ENCODE data around the gene PLEKHH1. TPM values are rescaled to one million over a fixed set of nuclear protein-coding genes. Genes with fewer than 3 reads are reported as not detected.
A peak's percentile ranks its signal among the peaks of the same experiment; 100 is the strongest.

PLEKHH1 gene
- total and polyA plus RNA-seq, 9 of the 15 experiments (the other 6 are each of a cell fraction or from before 2014, with no cell fraction given) = 0.76 to 5.9 (median 2.9) TPM

DNA sequence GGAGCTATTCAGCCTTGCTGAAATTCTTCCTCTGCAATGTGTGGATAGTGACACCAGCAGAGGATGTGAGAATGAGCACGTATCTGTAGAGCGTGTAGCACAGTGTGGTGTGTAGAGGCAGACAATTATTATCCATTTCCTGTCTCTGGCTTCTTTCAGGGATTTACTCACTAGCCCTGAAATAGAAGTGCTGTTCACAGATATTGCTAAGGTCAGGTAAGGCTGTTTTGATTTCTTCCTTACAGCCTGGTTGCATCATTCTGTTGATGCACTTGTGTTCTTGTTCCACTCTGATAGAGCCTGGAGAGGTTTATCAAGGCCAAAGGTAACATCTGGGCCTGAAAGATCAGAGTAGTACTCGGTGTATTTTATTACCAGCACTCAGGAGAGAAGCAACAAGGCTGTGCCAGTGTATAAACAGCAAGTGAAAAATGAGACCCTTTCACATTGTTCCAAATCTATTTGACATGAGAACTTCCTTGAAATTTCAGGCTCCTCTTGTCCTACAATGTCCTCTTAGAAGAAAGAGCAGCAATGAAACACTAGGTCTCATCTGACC lies 103.3 kb downstream of the PLEKHH1 start (continued):
- TF ChIP-seq, protein P1, sequence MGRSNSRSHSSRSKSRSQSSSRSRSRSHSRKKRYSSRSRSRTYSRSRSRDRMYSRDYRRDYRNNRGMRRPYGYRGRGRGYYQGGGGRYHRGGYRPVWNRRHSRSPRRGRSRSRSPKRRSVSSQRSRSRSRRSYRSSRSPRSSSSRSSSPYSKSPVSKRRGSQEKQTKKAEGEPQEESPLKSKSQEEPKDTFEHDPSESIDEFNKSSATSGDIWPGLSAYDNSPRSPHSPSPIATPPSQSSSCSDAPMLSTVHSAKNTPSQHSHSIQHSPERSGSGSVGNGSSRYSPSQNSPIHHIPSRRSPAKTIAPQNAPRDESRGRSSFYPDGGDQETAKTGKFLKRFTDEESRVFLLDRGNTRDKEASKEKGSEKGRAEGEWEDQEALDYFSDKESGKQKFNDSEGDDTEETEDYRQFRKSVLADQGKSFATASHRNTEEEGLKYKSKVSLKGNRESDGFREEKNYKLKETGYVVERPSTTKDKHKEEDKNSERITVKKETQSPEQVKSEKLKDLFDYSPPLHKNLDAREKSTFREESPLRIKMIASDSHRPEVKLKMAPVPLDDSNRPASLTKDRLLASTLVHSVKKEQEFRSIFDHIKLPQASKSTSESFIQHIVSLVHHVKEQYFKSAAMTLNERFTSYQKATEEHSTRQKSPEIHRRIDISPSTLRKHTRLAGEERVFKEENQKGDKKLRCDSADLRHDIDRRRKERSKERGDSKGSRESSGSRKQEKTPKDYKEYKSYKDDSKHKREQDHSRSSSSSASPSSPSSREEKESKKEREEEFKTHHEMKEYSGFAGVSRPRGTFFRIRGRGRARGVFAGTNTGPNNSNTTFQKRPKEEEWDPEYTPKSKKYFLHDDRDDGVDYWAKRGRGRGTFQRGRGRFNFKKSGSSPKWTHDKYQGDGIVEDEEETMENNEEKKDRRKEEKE (IDR thresholded peaks at IDR 0.05; ENCODE audit: borderline replicate concordance in 1 of 2, control insufficient read depth in 1 of 2, low read depth in 2 of 2, low read length in 1 of 2) = no peak
- TF ChIP-seq ILK (tag; IDR thresholded peaks at IDR 0.05; ENCODE audit: borderline replicate concordance, low read depth) (no peak), ZNF696 (CRISPR knock-in tag; conservative IDR thresholded peaks at IDR 0.05) (0 out of 2 replicates have a peak, but pooled peaks have one; percentile 50), ETV5 (CRISPR knock-in tag; IDR thresholded peaks at IDR 0.05; ENCODE audit: low read depth) (peak; percentile 85; the same call in 1 of the 2 replicates), ZNF175 (CRISPR knock-in tag; IDR thresholded peaks at IDR 0.05; ENCODE audit: low read depth) (peak; percentile 89), JUN (IDR thresholded peaks at IDR 0.05; ENCODE audit: borderline replicate concordance, low read depth, low read length) (peak; percentile 85; the same call in 1 of the 2 replicates), JUN (CRISPR knock-in tag; IDR thresholded peaks at IDR 0.05; ENCODE audit: borderline replicate concordance) (peak; percentile 98; the same call in 1 of the 2 replicates), ZNF354B (CRISPR knock-in tag; IDR thresholded peaks at IDR 0.05) (0 out of 2 replicates have a peak, but pooled peaks have one; percentile 51), FUS (optimal IDR thresholded peaks at IDR 0.05; ENCODE audit: low read depth, low read length) (no peak), E2F3 (CRISPR knock-in tag; IDR thresholded peaks at IDR 0.05) (no peak), ZNF146 (CRISPR knock-in tag; IDR thresholded peaks at IDR 0.05; ENCODE audit: unreplicated experiment) (no peak), NBN (IDR thresholded peaks at IDR 0.05; ENCODE audit: low read depth) (peak; percentile 97), TCFL5 (CRISPR knock-in tag; conservative IDR thresholded peaks at IDR 0.05) (peak; percentile 79; the same call in 1 of the 2 replicates), SIRT6 (IDR thresholded peaks at IDR 0.05; ENCODE audit: low read depth, low read length) (no peak), SP1 (CRISPR knock-in tag; IDR thresholded peaks at IDR 0.05) (peak; percentile 55; the same call in 1 of the 2 replicates), ZNF263 (CRISPR knock-in tag; IDR thresholded peaks at IDR 0.05; ENCODE audit: borderline replicate concordance) (no peak), ZNF76 (CRISPR knock-in tag; IDR thresholded peaks at IDR 0.05; ENCODE audit: borderline replicate concordance) (peak; percentile 66; the same call in 1 of the 2 replicates), ARNT (IDR thresholded peaks at IDR 0.05) (peak; percentile 94 to 97; a peak in 3 of 4 replicates)
- TF ChIP-seq, protein P2, sequence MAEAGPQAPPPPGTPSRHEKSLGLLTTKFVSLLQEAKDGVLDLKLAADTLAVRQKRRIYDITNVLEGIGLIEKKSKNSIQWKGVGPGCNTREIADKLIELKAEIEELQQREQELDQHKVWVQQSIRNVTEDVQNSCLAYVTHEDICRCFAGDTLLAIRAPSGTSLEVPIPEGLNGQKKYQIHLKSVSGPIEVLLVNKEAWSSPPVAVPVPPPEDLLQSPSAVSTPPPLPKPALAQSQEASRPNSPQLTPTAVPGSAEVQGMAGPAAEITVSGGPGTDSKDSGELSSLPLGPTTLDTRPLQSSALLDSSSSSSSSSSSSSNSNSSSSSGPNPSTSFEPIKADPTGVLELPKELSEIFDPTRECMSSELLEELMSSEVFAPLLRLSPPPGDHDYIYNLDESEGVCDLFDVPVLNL (CRISPR knock-in tag; IDR thresholded peaks at IDR 0.05; ENCODE audit: low read depth) = no peak
- TF ChIP-seq, protein P3, sequence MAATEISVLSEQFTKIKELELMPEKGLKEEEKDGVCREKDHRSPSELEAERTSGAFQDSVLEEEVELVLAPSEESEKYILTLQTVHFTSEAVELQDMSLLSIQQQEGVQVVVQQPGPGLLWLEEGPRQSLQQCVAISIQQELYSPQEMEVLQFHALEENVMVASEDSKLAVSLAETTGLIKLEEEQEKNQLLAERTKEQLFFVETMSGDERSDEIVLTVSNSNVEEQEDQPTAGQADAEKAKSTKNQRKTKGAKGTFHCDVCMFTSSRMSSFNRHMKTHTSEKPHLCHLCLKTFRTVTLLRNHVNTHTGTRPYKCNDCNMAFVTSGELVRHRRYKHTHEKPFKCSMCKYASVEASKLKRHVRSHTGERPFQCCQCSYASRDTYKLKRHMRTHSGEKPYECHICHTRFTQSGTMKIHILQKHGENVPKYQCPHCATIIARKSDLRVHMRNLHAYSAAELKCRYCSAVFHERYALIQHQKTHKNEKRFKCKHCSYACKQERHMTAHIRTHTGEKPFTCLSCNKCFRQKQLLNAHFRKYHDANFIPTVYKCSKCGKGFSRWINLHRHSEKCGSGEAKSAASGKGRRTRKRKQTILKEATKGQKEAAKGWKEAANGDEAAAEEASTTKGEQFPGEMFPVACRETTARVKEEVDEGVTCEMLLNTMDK (IDR thresholded peaks at IDR 0.05; ENCODE audit: borderline replicate concordance, insufficient read depth, low read depth, low read length, poor library complexity, severe bottlenecking) = no peak
- TF ChIP-seq, protein P4, sequence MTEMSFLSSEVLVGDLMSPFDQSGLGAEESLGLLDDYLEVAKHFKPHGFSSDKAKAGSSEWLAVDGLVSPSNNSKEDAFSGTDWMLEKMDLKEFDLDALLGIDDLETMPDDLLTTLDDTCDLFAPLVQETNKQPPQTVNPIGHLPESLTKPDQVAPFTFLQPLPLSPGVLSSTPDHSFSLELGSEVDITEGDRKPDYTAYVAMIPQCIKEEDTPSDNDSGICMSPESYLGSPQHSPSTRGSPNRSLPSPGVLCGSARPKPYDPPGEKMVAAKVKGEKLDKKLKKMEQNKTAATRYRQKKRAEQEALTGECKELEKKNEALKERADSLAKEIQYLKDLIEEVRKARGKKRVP (CRISPR knock-in tag; IDR thresholded peaks at IDR 0.05) = peak; percentile 99

Data from K562 (cell line).